ENCODE measurements around the gene KRT71. TPM values are rescaled to one million over a fixed set of nuclear protein-coding genes. Genes with fewer than 3 reads are reported as not detected.

KRT71 gene
- total and polyA plus RNA-seq, 4 donors: 0.06 to 0.35 (median 0.33) TPM; not detected in 1

DNA sequence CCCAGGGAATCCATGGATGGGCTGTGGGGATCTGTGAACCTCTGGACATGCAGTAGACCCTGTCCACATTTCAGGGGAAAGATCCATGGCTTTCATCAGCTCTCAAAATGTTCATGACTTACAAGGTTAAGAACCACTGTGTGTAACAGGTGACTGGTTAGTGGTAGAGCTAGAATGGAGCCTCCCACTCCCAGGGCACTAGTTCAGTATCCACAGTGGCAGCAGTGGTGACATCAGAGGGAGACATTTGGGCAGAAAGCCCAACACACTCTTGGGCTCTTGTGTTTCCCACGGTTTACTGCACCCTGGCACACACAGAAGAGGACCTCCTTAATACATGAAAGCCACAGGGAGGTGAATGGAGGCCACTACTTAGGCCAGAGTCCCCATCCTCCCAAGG, 11.6 kb upstream of the KRT71 start:
- Histone ChIP-seq H3K27me3 (ENCODE audit: control insufficient read depth, insufficient read depth, low read length) (peaks cover 4% of the 10 kb centered on the region), H3K4me3 (ENCODE audit: low read depth, low read length) (no peak overlapping the region), H3K27ac (ENCODE audit: low read depth, low read length) (no peak overlapping the region), H3K4me1 (ENCODE audit: control insufficient read depth, insufficient read depth, low read length) (peaks cover 8% of the 10 kb centered on the region), H3K9me3 (ENCODE audit: control insufficient read depth, insufficient read depth, low read length) (no peaks in the 10 kb centered on the region), H3K36me3 (ENCODE audit: control insufficient read depth, insufficient read depth, low read length) (no peaks in the 10 kb centered on the region)
- no peak for DNase-seq (ENCODE audit: low read depth in 4 of 6, low spot score in 6 of 6)
- WGBS (ENCODE audit: insufficient coverage): 38% methylated on average over 1 of the region's 1 CpG

DNA sequence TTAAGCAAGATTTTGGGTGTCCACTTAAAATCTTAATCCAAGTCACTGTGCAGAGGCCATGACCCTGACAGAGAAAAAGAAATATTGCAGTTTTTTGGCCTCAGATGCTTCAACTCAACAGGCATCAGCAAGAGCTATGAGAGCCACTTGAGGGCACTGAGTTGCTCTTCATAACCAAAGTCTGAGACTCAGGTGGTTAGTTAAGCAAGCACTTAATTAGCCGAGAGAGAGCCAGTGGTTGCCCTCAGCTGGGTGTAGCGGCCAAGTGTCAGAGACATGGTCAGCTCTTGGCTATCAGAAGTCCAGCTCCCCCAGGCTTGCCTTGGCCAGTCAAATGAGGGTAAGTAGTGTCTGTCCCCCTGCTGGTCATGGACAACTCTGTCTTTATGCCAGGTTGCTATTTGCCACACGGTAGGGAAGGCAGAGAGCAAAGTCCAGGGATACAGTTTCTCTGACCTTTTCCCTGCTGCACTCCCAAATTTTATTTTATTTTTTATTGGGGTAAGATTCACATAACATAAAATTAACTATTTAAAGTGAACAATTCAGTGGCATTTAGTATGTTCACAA, 9.0 kb upstream of the KRT71 start:
- 68% methylated on average over 2 of the region's 3 CpGs for WGBS (ENCODE audit: insufficient coverage)
- H3K36me3 ChIP-seq (ENCODE audit: control insufficient read depth, insufficient read depth, low read length): no peaks in the 10 kb centered on the region
- H3K27ac ChIP-seq (ENCODE audit: low read depth, low read length): no peak overlapping the region
- no peak overlapping the region for H3K4me3 ChIP-seq (ENCODE audit: low read depth, low read length)
- H3K4me1 ChIP-seq (ENCODE audit: control insufficient read depth, insufficient read depth, low read length): peaks cover 8% of the 10 kb centered on the region
- no peaks in the 10 kb centered on the region for H3K9me3 ChIP-seq (ENCODE audit: control insufficient read depth, insufficient read depth, low read length)
- H3K27me3 ChIP-seq (ENCODE audit: control insufficient read depth, insufficient read depth, low read length): peaks cover 7% of the 10 kb centered on the region
- no peak for DNase-seq (ENCODE audit: low read depth in 4 of 6, low spot score in 6 of 6)

DNA sequence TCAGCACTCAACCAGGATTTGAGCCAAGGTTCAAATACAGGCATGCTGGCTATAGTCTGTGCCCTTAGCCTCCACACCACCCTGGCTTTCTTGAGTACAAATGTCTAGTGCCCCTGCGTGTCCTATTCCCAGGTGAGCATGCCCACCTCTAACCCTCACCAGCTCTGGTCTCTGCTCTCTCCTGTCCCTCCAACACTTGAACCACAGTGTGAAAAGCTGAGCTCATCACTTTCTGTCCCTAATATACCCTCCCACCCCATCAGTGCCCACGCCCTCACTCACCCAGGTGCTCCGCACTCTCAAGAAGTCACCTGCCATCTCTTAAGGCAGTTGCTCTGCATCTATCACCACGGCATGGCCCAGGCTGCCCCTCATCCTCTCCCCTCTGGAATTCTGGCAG, 7.0 kb upstream of the KRT71 start:
- Histone ChIP-seq H3K9me3 (ENCODE audit: control insufficient read depth, insufficient read depth, low read length) (no peaks in the 10 kb centered on the region), H3K4me1 (ENCODE audit: control insufficient read depth, insufficient read depth, low read length) (peaks cover 5% of the 10 kb centered on the region), H3K27ac (ENCODE audit: low read depth, low read length) (no peak overlapping the region), H3K36me3 (ENCODE audit: control insufficient read depth, insufficient read depth, low read length) (no peaks in the 10 kb centered on the region), H3K27me3 (ENCODE audit: control insufficient read depth, insufficient read depth, low read length) (peaks cover 7% of the 10 kb centered on the region), H3K4me3 (ENCODE audit: low read depth, low read length) (no peak overlapping the region)
- WGBS (ENCODE audit: insufficient coverage): 89% methylated on average over 4 of the region's 4 CpGs
- no peak for DNase-seq (ENCODE audit: low read depth in 4 of 6, low spot score in 6 of 6)

DNA sequence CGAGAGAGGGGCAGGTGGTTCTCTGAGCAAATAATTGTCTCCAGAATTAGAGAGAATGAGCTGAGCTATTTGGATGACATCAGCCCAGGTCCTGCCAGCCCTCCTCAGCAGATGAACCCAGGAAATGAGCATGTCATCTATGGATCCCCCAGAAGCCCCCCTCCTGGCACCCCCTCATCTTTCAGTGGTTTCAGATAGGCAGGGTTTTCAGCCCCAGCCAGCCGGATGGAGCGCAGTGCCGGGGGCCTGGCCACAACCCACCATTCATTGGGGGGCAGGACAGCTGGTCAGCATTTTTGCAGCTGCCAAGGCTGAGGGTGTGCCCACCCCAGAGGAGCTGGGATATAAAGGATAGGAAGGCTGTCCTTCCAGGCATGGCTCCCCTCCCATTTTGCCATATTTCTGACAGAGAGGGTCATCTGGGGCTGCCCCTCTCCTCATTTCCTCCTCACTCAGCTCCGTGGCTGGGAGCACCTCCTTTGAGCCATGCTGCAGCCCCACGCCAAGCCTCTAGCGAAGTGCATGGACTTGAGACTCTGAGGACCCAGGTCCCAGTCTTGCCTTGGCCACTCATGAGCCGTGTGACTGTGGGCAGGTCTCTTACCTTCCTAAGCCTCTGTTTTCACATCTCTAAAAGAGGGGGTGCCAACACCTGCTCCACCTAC, 6.0 kb upstream of the KRT71 start:
- Histone ChIP-seq H3K27ac (ENCODE audit: low read depth, low read length) (no peak overlapping the region), H3K4me1 (ENCODE audit: control insufficient read depth, insufficient read depth, low read length) (peaks cover 5% of the 10 kb centered on the region), H3K27me3 (ENCODE audit: control insufficient read depth, insufficient read depth, low read length) (peaks cover 7% of the 10 kb centered on the region), H3K36me3 (ENCODE audit: control insufficient read depth, insufficient read depth, low read length) (no peaks in the 10 kb centered on the region), H3K9me3 (ENCODE audit: control insufficient read depth, insufficient read depth, low read length) (no peaks in the 10 kb centered on the region), H3K4me3 (ENCODE audit: low read depth, low read length) (no peak overlapping the region)
- WGBS (ENCODE audit: insufficient coverage): 51% methylated on average over 3 of the region's 8 CpGs
- DNase-seq (ENCODE audit: low read depth in 4 of 6, low spot score in 6 of 6): no peak

DNA sequence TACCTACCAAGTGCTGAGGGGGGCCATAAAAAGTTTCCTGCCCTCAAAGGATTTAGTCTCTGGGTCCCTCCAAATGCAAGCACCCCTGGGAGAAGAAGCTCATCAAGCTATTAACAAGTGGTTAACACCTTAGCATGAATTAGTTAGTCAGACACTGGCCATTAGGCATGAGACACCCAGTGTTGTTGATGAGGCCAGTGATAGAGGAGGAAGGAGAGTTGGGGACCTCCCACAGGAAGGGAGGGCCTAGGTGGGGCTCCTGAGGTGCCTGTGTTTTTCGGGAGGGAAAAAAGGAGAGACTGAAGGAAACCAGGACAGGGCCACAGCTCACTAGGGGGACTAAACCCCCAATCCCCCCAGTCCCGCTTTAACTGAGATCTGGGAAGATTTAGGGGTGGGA, 4.5 kb upstream of the KRT71 start:
- no CpG with 5 or more reads among the region's 2 CpGs for WGBS (ENCODE audit: insufficient coverage)
- peaks cover 3% of the 10 kb centered on the region for H3K27me3 ChIP-seq (ENCODE audit: control insufficient read depth, insufficient read depth, low read length)
- H3K36me3 ChIP-seq (ENCODE audit: control insufficient read depth, insufficient read depth, low read length): no peaks in the 10 kb centered on the region
- no peaks in the 10 kb centered on the region for H3K9me3 ChIP-seq (ENCODE audit: control insufficient read depth, insufficient read depth, low read length)
- H3K4me3 ChIP-seq (ENCODE audit: low read depth, low read length): no peak overlapping the region
- peaks cover 5% of the 10 kb centered on the region for H3K4me1 ChIP-seq (ENCODE audit: control insufficient read depth, insufficient read depth, low read length)
- no peak for DNase-seq (ENCODE audit: low read depth in 4 of 6, low spot score in 6 of 6)
- H3K27ac ChIP-seq (ENCODE audit: low read depth, low read length): no peak overlapping the region

DNA sequence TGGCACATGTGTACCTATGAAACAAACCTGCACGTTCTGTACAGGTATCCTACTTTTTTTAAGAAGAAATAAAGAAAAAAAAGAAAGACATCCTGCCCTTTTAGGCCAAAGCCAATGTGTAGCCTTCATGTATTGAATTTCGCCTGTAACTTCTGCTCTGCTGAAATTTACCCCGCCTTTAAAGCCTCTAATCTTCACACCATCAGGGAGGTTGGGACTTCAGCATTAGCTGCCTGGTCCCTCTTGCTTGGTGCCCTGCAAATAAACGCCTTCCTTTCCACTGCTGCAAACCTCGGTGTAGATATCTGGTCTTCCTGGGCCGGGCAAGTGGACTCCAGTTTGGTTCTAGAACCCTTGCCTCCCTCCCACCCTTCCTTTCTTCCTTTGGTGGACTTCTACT, 2.6 kb upstream of the KRT71 start:
- no peak overlapping the region for H3K4me3 ChIP-seq (ENCODE audit: low read depth, low read length)
- H3K36me3 ChIP-seq (ENCODE audit: control insufficient read depth, insufficient read depth, low read length): no peaks in the 10 kb centered on the region
- peaks cover 3% of the 10 kb centered on the region for H3K27me3 ChIP-seq (ENCODE audit: control insufficient read depth, insufficient read depth, low read length)
- H3K27ac ChIP-seq (ENCODE audit: low read depth, low read length): no peak overlapping the region
- H3K4me1 ChIP-seq (ENCODE audit: control insufficient read depth, insufficient read depth, low read length): peaks cover 5% of the 10 kb centered on the region
- 79% methylated on average over 4 of the region's 6 CpGs for WGBS (ENCODE audit: insufficient coverage)
- no peaks in the 10 kb centered on the region for H3K9me3 ChIP-seq (ENCODE audit: control insufficient read depth, insufficient read depth, low read length)
- no peak for DNase-seq (ENCODE audit: low read depth in 4 of 6, low spot score in 6 of 6)

DNA sequence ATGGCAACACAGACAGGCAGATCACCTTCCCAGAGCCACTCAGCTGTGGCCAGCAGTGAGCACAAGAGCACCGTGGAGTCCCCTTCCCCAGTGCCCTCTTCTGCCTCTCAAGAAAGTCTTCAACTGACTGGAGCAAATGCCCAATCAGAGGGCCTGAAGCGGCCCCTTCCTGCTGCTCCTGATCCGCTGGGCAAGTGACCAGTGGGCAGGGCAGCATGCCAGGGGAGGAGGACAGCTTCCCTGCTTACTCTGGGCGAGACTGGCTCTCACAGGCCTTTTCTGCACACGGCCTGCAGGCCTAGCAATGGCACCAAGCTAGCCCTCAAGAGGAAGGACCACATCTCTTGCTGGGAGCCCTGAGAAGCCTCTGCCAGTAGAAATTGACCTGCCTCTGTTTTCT, 890 bp downstream of the KRT71 start:
- Histone ChIP-seq H3K27ac (ENCODE audit: low read depth, low read length) (no peak overlapping the region), H3K4me3 (ENCODE audit: low read depth, low read length) (no peak overlapping the region), H3K9me3 (ENCODE audit: control insufficient read depth, insufficient read depth, low read length) (no peaks in the 10 kb centered on the region), H3K27me3 (ENCODE audit: control insufficient read depth, insufficient read depth, low read length) (no peaks in the 10 kb centered on the region), H3K36me3 (ENCODE audit: control insufficient read depth, insufficient read depth, low read length) (no peaks in the 10 kb centered on the region), H3K4me1 (ENCODE audit: control insufficient read depth, insufficient read depth, low read length) (no peaks in the 10 kb centered on the region)
- DNase-seq (ENCODE audit: low read depth in 4 of 6, low spot score in 6 of 6): peak in 1 of 6 donors; percentile 55
- 51% methylated on average over 5 of the region's 5 CpGs for WGBS (ENCODE audit: insufficient coverage)

DNA sequence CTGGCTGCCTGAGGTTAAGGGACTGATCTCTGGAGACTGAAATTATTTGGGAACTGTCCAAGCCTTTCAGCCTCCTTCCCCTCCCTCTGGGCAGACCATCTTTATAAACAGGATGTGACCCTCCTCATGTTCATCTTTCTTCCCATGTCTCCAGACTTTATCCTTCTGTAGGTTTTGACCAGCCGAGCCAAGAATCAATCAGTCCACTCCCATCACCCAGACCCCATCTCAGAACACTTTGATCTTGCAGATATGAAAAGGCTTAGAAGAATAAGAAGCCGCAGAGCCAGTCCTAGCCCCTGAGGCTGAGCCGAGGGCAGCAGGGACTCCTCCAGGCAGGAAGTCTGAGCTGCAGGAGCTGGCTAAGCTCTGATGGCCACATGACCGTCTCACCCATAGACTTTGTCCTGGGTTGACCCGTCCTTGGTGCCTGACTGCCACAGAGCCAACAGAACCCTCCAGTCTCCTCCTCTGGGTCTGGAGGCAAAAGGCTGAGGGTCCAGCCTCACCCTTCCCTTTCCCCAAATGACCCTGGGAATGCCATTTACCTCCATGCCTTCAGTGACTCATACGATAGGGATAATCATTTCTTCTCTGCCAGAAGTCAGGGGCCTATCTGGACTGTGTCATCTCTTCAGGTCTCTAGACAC, 1.6 kb downstream of the KRT71 start:
- no peaks in the 10 kb centered on the region for H3K36me3 ChIP-seq (ENCODE audit: control insufficient read depth, insufficient read depth, low read length)
- H3K4me3 ChIP-seq (ENCODE audit: low read depth, low read length): no peak overlapping the region
- no peak overlapping the region for H3K27ac ChIP-seq (ENCODE audit: low read depth, low read length)
- H3K4me1 ChIP-seq (ENCODE audit: control insufficient read depth, insufficient read depth, low read length): no peaks in the 10 kb centered on the region
- no peaks in the 10 kb centered on the region for H3K27me3 ChIP-seq (ENCODE audit: control insufficient read depth, insufficient read depth, low read length)
- DNase-seq (ENCODE audit: low read depth in 4 of 6, low spot score in 6 of 6): no peak
- WGBS (ENCODE audit: insufficient coverage): 65% methylated on average over 5 of the region's 6 CpGs
- H3K9me3 ChIP-seq (ENCODE audit: control insufficient read depth, insufficient read depth, low read length): no peaks in the 10 kb centered on the region

DNA sequence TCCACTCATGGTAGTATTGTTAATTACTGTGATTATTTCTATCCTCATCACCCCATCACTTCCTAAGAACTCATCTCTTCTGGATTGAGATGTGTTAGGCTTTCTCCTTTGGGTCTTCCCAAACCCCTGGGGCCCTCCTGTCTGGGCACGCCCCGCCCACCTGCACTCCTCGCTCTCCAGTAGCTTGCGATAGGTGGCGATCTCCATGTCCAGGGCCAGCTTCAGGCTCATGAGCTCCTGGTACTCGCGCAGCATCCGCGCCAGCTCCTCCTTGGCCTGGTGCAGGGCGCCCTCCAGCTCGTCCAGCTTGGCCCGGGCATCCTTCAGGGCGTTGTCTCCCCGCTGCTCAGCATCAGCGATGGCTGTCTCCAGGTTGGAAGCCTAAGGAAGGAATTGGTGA, 6.8 kb downstream of the KRT71 start:
- no peak overlapping the region for H3K4me3 ChIP-seq (ENCODE audit: low read depth, low read length)
- no peaks in the 10 kb centered on the region for H3K27me3 ChIP-seq (ENCODE audit: control insufficient read depth, insufficient read depth, low read length)
- no peak overlapping the region for H3K27ac ChIP-seq (ENCODE audit: low read depth, low read length)
- WGBS (ENCODE audit: insufficient coverage): 88% methylated on average over 13 of the region's 15 CpGs
- DNase-seq (ENCODE audit: low read depth in 4 of 6, low spot score in 6 of 6): no peak
- H3K36me3 ChIP-seq (ENCODE audit: control insufficient read depth, insufficient read depth, low read length): no peaks in the 10 kb centered on the region
- no peaks in the 10 kb centered on the region for H3K9me3 ChIP-seq (ENCODE audit: control insufficient read depth, insufficient read depth, low read length)
- H3K4me1 ChIP-seq (ENCODE audit: control insufficient read depth, insufficient read depth, low read length): peaks cover 9% of the 10 kb centered on the region

Data from spinal cord (tissue), 10 donors.